Panc1 (cell line): ENCODE measurements around the gene SPRY1. TPM values are rescaled to one million over a fixed set of nuclear protein-coding genes. Genes with fewer than 3 reads are reported as not detected.

Experiments
- ATAC-seq: fragments of 200-7000 bp; cut with Tn5 transposase; 2 replicates; pipeline ENCODE4 v1.9.1; 2020; ENCODE audit warnings: mild to moderate bottlenecking, moderate library complexity
- Bru-seq: library from RNA; stranded (reverse); fragments of 400-500 nt; gene quantifications from one replicate; lab custom pipeline; 2021; lab: Mats Ljungman, UMichigan
- BruChase-seq, 2 experiments: library from RNA; stranded (reverse); fragments of 400-500 nt; gene quantifications; one replicate each; lab custom pipeline; 2021; lab: Mats Ljungman, UMichigan
- BruUV-seq: library from RNA; stranded (reverse); fragments of 400-500 nt; replicated peaks from 2 replicates; lab custom pipeline; 2021; lab: Mats Ljungman, UMichigan
- CTCF ChIA-PET: fragments of 300-600 bp; sonication (Branson Sonifier 250); formaldehyde crosslinking; loops from one replicate; lab custom pipeline; 2022; ENCODE audit warnings: antibody characterized with exemption; lab: Charles Lee
- POLR2A ChIA-PET: fragments of 300-600 bp; sonication (Branson Sonifier 250); formaldehyde crosslinking; loops from one replicate; lab custom pipeline; 2022; ENCODE audit warnings: antibody characterized with exemption; lab: Charles Lee
- DNase-seq: peaks from one replicate; pipeline ENCODE4 v3.0.0-alpha.2; 2010; ENCODE audit warnings: low read depth, low spot score
- H3K27ac ChIP-seq: 2 replicates; pipeline ENCODE4 v1.5.1; 2011; ENCODE audit warnings: mild to moderate bottlenecking, low read length, inconsistent platforms
- H3K27me3 ChIP-seq: fragments of 200-500 bp; sonication (Bioruptor generic); 2 replicates; pipeline ENCODE4 v1.6.0; 2014; ENCODE audit warnings: low read length, inconsistent platforms; ENCODE audit not compliant: control insufficient read depth, insufficient read depth
- H3K36me3 ChIP-seq: fragments of 200-500 bp; sonication (Bioruptor generic); 2 replicates; pipeline ENCODE4 v1.5.1; 2014; ENCODE audit warnings: inconsistent platforms, mild to moderate bottlenecking, low read length, moderate library complexity; ENCODE audit not compliant: control insufficient read depth, insufficient read depth
- H3K4me1 ChIP-seq: 2 replicates; pipeline ENCODE4 v1.5.1; 2011; ENCODE audit warnings: inconsistent platforms, mild to moderate bottlenecking, low read length, moderate library complexity; ENCODE audit not compliant: control insufficient read depth, insufficient read depth
- H3K4me3 ChIP-seq, 2 experiments: 2 replicates each; pipeline ENCODE4 v1.5.1; 2011 to 2012; ENCODE audit warnings: low read depth in 2 of 2, low read length in 2 of 2, mild to moderate bottlenecking in 2 of 2, inconsistent platforms in 1 of 2, moderate library complexity in 1 of 2
- H3K9me3 ChIP-seq: fragments of 200-500 bp; sonication (Bioruptor generic); 2 replicates; pipeline ENCODE4 v1.5.1; 2014; ENCODE audit warnings: low read depth, mild to moderate bottlenecking, inconsistent platforms, low read length, moderate library complexity; ENCODE audit not compliant: control insufficient read depth, insufficient read depth
- CTCF ChIP-seq: fragments of 450-650 bp; IDR thresholded peaks from 2 replicates; pipeline ENCODE4 v1.5.1; 2017; ENCODE audit warnings: mild to moderate bottlenecking
- POLR2AphosphoS5 ChIP-seq: IDR thresholded peaks from 2 replicates; pipeline ENCODE4 v1.6.1; 2012; ENCODE audit warnings: mild to moderate bottlenecking, low read depth, low read length, moderate library complexity
- REST ChIP-seq, 2 experiments: IDR thresholded peaks; 2 replicates each; pipeline ENCODE4 v1.6.1; 2011 to 2012; ENCODE audit warnings: low read depth in 2 of 2, control low read depth in 1 of 2, low read length in 1 of 2, mild to moderate bottlenecking in 1 of 2, moderate library complexity in 1 of 2; ENCODE audit not compliant: insufficient read depth in 1 of 2
- SIN3A ChIP-seq: IDR thresholded peaks from 2 replicates; pipeline ENCODE4 v1.6.1; 2012; ENCODE audit warnings: low read depth, mild to moderate bottlenecking, low read length, moderate library complexity, borderline replicate concordance; ENCODE audit not compliant: insufficient read depth
- TCF7L2 ChIP-seq: IDR thresholded peaks from 2 replicates; pipeline ENCODE4 v1.6.1; 2011; ENCODE audit warnings: mild to moderate bottlenecking, low read depth, low read length, inconsistent platforms
- in situ Hi-C: cut with HindIII; loops from 2 replicates; pipeline ENCODE4 v1.10.0; 2016; ENCODE audit warnings: low sequenced_read_pairs, low pct_unique_long_range_greater_than_20kb
- intact Hi-C: fragments of 100-400 bp; cut with micrococcal nuclease; formaldehyde crosslinking; loops from one replicate; pipeline ENCODE4 v1.10.0; 2022; ENCODE audit not compliant: unreplicated experiment
- long read RNA-seq: library from polyadenylated mRNA; unstranded; transcript quantifications from one replicate; pipeline ENCODE4 v2.0.0, GENCODE V29; 2021; ENCODE audit not compliant: unreplicated experiment
- polyA plus RNA-seq: library from polyadenylated mRNA; unstranded; fragments of >200 nt; gene quantifications from one replicate; pipeline ENCODE4 v1.2.1, GENCODE V29; 2012; ENCODE audit warnings: missing spikeins; ENCODE audit not compliant: insufficient read length
- total RNA-seq: library from RNA; stranded (reverse); gene quantifications from one replicate; pipeline ENCODE4 v1.2.1, GENCODE V29; 2021; ENCODE audit not compliant: unreplicated experiment

The SPRY1 gene
- total RNA-seq, result 77.8 TPM
- polyA plus RNA-seq, result 68.8 TPM
- percentile 99 among the genes with signal in this experiment for Bru-seq, nascent RNA
- percentile 86 among the genes with signal in this experiment for BruChase-seq, experiment 1, labeled RNA remaining after a 2-hour chase
- percentile 66 among the genes with signal in this experiment for BruChase-seq, experiment 2, labeled RNA remaining after a 6-hour chase
- long read RNA-seq, transcript SPRY1-204 (2 exons, 1,012 nt), result major isoform, 30 of 79 reads
- long read RNA-seq, transcript SPRY1-206 (2 exons, 849 nt), result minor isoform, 5 of 79 reads
- long read RNA-seq, transcript SPRY1-202 (2 exons, 2,504 nt), result minor isoform, 5 of 79 reads
- long read RNA-seq, partial matches to known transcripts, result 4 of 79 reads
- long read RNA-seq, other reads (novel, unspliced or antisense), result 35 of 79 reads

- peaks cover 8% of the 10 kb centered on the region for H3K36me3 ChIP-seq
- peak within 1 kb of the TSS; percentile 90 to 94 for H3K4me3 ChIP-seq
- intact Hi-C loops (loop anchor here (5.0 kb wide), 2 partner anchors 111 to 274 kb away; no protein-coding TSS in a partner anchor), in situ Hi-C loops (no loop called here)
- BruUV-seq, result no TSS peak
- CTCF ChIA-PET, result no interaction called here
- ATAC-seq (peak; percentile 76), DNase-seq (peak; percentile 87)
- TF ChIP-seq TCF7L2 (no peak), REST (IDR thresholded peaks at IDR 0.05; ENCODE audit: insufficient read depth in 1 of 2, low read depth in 2 of 2, low read length in 1 of 2) (no peak), SIN3A (0 out of 2 replicates have a peak, but pooled peaks have one; percentile 41), CTCF (no peak), POLR2AphosphoS5 (peak; percentile 82)
- H3K27ac ChIP-seq, result peak within 1 kb of the TSS; percentile 99
- POLR2A ChIA-PET, result no interaction called here
- no peaks in the 10 kb centered on the region for H3K27me3 ChIP-seq
- H3K4me1 ChIP-seq, result peaks cover 12% of the 10 kb centered on the region; the same call in 1 of the 2 replicates
- no peaks in the 10 kb centered on the region for H3K9me3 ChIP-seq
Measured at GRCh38 chr4:123396307-123397143, at the start of gene SPRY1. SPRY1 (plus strand) TSS chr4:123396795; CDS start chr4:123401592, 4,797 bp downstream.

- intact Hi-C loops, result no loop called here
- CTCF ChIA-PET, result interaction anchor here (0.6 kb wide), 1 partner anchor 30 kb away, joined by 3 read pairs; no protein-coding TSS in a partner anchor
- H3K4me1 ChIP-seq, result no peaks in the 10 kb centered on the region; the same call in none of the 2 replicates
- H3K4me3 ChIP-seq, result no peak overlapping the region
- H3K9me3 ChIP-seq, result no peaks in the 10 kb centered on the region
- BruUV-seq, result no TSS peak
- no peaks in the 10 kb centered on the region for H3K27me3 ChIP-seq
- DNase-seq (no peak), ATAC-seq (no peak)
- in situ Hi-C loops, result no loop called here
- TF ChIP-seq REST (IDR thresholded peaks at IDR 0.05; ENCODE audit: insufficient read depth in 1 of 2, low read depth in 2 of 2, low read length in 1 of 2), result no peak
- no peak for TF ChIP-seq SIN3A
- no peak for TF ChIP-seq POLR2AphosphoS5
- no peak for TF ChIP-seq CTCF
- TF ChIP-seq TCF7L2, result no peak
- H3K27ac ChIP-seq, result no peak overlapping the region
- no peaks in the 10 kb centered on the region for H3K36me3 ChIP-seq
- POLR2A ChIA-PET, result no interaction called here
Measured at GRCh38 chr4:123346951-123347350, 49.6 kb upstream of the SPRY1 start.
